ENCODE results near the gene MRTFA.

MRTFA gene

DNA sequence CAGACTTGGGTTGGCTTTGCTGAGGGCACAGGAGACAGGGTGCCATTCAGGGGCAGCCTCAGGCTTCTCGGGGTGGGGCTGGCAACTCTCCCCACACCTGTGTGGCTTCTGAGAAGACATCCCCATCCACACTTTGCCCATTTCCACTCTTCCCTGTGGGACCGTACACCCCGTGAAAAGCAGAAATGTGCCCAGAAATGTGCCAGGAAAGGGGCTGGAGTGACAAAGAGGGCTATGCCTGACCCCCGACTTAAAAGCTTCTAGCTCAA is 215.5 kb downstream of the MRTFA start:
- ChIA-PET POLR2A (no interaction called here), CTCF (interaction anchor here (1.5 to 4.3 kb wide), 2 partner anchors 15 to 21 kb away, joined by 3 to 27 read pairs; no protein-coding TSS in a partner anchor)
- DNase-seq (ENCODE audit: extremely low spot score) = no peak
- TF ChIP-seq, protein P1, sequence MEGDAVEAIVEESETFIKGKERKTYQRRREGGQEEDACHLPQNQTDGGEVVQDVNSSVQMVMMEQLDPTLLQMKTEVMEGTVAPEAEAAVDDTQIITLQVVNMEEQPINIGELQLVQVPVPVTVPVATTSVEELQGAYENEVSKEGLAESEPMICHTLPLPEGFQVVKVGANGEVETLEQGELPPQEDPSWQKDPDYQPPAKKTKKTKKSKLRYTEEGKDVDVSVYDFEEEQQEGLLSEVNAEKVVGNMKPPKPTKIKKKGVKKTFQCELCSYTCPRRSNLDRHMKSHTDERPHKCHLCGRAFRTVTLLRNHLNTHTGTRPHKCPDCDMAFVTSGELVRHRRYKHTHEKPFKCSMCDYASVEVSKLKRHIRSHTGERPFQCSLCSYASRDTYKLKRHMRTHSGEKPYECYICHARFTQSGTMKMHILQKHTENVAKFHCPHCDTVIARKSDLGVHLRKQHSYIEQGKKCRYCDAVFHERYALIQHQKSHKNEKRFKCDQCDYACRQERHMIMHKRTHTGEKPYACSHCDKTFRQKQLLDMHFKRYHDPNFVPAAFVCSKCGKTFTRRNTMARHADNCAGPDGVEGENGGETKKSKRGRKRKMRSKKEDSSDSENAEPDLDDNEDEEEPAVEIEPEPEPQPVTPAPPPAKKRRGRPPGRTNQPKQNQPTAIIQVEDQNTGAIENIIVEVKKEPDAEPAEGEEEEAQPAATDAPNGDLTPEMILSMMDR (IDR thresholded peaks at IDR 0.05; ENCODE audit: control extremely low read depth, extremely low read depth, low read depth, missing control alignments) = no peak

DNA sequence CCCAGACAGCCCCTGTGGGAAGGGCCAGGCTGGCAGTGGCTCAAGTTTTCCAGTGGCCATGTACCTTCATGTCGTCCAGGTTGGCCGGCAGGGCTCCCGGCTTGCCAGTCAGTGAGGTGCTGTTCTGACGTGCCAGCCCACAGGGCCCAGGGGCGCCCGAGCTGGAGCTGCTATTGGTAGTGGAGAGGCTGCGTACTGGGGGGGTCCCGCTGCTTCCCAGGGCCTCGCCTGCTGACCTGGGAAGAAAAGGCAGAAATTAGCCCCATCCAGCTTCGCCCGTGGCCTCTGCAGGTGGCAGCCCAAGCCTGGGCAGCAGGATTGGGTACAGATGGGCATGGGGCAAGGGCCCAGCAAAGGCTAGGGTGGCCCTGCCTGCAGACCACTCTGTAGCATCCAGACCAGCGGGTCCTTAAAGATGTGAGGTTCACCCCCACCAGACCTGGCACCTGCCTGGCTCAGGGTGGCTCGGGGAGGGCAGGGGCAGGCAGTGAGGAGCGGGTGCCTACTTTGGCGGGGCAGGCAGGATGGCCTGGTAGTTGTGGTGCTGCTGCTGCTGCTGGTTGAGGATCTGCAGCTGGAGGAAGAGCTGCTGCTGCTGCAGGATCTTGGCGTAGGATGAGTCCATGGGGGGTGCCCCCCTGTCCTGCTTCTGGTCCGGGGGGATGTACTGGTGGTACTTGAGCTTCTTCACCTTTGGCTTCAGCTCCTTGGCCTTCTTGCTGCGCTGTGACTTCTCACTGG is 216.0 kb downstream of the MRTFA start:
- POLR2A ChIA-PET = no interaction called here
- CTCF ChIA-PET = interaction anchor here (1.1 to 4.3 kb wide), 4 partner anchors 16 to 233 kb away, joined by 3 to 27 read pairs (median 4); no protein-coding TSS in a partner anchor
- no peak for DNase-seq (ENCODE audit: extremely low spot score)
- TF ChIP-seq, protein P1 (IDR thresholded peaks at IDR 0.05; ENCODE audit: control extremely low read depth, extremely low read depth, low read depth, missing control alignments) = no peak

DNA sequence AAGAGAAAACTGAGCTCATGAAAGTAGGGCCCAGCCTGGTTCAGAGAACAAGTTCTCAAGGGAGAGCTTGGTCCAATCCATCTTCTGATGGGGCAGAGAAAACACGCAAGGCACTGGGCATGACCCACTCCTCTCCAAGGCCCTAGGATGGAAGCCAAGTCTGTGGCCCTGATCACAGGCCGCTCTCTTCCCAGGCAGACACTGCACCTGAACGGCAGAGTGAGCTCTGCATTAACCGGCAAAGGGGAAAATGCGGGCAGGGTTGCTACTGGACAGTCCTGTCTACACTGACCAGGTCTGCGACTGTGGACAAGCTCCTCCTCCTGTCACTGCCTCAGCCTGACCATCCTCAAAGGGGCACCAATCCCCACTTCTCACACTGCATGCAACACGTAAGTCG is 216.8 kb downstream of the MRTFA start:
- TF ChIP-seq, protein P1 (IDR thresholded peaks at IDR 0.05; ENCODE audit: control extremely low read depth, extremely low read depth, low read depth, missing control alignments) = no peak
- POLR2A ChIA-PET = no interaction called here
- CTCF ChIA-PET = interaction anchor here (1.1 to 4.3 kb wide), 4 partner anchors 16 to 233 kb away, joined by 3 to 27 read pairs (median 4); no protein-coding TSS in a partner anchor
- DNase-seq (ENCODE audit: extremely low spot score) = no peak

DNA sequence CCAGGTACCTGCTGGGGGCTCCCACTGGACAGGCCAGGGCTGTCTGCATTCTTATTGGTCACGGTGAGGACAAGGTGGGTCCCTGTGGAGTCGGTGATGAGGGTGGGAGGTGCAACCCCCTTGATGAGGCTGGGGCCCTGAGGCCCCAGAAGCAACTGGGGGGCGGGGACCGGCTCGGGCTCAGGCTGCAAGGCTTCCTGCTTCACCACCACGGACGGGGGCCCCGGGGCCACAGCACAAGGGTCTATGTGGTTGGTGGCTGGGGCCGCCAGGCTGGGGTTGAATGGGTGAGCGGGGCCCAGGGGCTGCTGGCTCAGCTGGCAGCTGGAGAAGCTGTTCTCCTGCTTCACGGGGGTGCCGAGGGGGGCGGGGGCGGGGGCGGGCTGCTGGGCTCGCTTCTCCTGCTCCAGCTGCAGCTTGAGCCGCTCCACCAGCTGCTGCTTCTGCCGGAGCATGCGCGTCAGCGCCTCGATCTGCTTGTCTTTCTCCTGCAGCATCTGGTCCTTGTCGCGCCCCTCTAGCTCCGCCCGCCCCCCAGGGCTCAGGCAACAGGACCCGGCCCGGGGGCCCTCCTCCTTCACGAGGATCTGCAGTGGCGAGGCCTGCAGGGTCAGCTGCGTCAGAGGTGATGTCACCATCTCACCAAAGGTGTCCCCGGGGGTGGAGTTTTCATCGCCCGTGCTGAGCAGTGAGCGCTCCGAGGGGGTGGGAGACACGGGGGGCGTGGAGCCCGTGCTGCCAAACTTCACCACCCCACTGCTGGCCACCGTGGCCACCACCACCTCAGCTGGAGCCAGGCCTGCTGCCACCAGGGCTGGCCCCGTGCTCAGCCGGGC is 217.9 kb downstream of the MRTFA start:
- DNase-seq (ENCODE audit: extremely low spot score) = no peak
- ChIA-PET POLR2A (no interaction called here), CTCF (interaction anchor here (4.3 kb wide), 1 partner anchor 18 kb away, joined by 27 read pairs; no protein-coding TSS in a partner anchor)
- TF ChIP-seq, protein P1 (IDR thresholded peaks at IDR 0.05; ENCODE audit: control extremely low read depth, extremely low read depth, low read depth, missing control alignments) = no peak

DNA sequence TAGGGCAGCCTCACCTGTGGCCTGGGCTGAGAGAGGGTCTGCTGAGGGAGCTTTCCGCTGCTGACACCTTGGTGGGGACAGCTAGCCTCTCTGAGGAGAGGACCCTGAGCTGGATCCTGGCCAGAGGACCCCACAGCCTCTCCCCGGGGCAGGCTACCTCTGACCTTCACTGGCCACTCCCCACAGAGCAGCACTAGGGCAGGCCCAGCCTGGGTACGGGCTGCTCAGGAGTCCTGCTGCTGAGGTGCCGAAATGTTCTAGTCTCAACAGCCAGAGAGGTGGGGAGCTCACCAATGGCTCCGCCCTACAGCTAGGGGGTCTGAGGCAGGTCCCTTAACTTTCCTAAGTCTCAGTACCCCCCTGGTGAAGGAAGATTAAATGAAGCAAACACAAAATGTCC is 218.6 kb downstream of the MRTFA start:
- POLR2A ChIA-PET = no interaction called here
- DNase-seq (ENCODE audit: extremely low spot score) = no peak
- TF ChIP-seq, protein P1 (IDR thresholded peaks at IDR 0.05; ENCODE audit: control extremely low read depth, extremely low read depth, low read depth, missing control alignments) = no peak
- CTCF ChIA-PET = interaction anchor here (0.6 to 4.3 kb wide), 2 partner anchors 11 to 18 kb away, joined by 3 to 27 read pairs; no protein-coding TSS in a partner anchor

DNA sequence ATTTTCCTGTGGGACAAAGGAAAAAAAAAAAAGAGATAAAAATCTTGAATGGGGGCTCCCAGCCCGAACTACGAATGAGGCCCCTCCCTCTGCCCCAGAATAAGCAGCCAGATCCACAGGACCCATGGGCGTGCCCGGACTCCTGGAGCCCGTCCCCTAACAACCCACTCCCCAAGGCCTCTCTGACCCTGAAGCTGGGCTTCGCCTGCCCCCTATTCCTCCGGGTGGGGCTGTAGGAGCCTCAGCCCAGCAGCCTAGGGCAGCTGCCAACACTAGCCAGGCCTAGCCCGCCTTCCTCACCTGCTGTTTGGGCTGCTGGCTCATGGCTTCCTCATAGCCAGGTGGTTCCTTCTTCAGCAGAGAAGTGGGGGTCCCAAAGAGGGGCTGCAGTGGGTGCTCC is 219.5 kb downstream of the MRTFA start:
- TF ChIP-seq, protein P1 (IDR thresholded peaks at IDR 0.05; ENCODE audit: control extremely low read depth, extremely low read depth, low read depth, missing control alignments) = no peak
- DNase-seq (ENCODE audit: extremely low spot score) = no peak
- CTCF ChIA-PET = interaction anchor here (3.2 kb wide), 1 partner anchor 20 kb away, joined by 36 read pairs; no protein-coding TSS in a partner anchor
- POLR2A ChIA-PET = no interaction called here

Measured in GM10248 (cell line).